ENCODE measurements around the gene TNN.

- TF ChIP-seq CTCF (IDR thresholded peaks at IDR 0.05) (no peak), POLR2A (IDR thresholded peaks at IDR 0.05) (no peak)
Measured at GRCh38 chr1:175172503-175172902, 104.9 kb downstream of the TNN start.

All from heart left ventricle (tissue), 13 donors.